Activated CD4-positive, alpha-beta T cell treated with anti-CD3 and anti-CD28 coated beads, Interleukin-2, amount 10 ng/mL, durations not matched to agents 7 days and 5 days (primary cell): ENCODE measurements around the gene ALDH3A2. TPM values are rescaled to one million over a fixed set of nuclear protein-coding genes. Genes with fewer than 3 reads are reported as not detected.

ENCODE experiments used
- CTCF ChIA-PET: fragments of 350-600 bp; sonication (Branson Sonifier 250); formaldehyde crosslinking; loops from one replicate; lab custom pipeline; 2021; ENCODE audit warnings: antibody characterized with exemption; lab: Charles Lee
- POLR2A ChIA-PET: fragments of 350-600 bp; sonication (Branson Sonifier 250); formaldehyde crosslinking; loops from one replicate; lab custom pipeline; 2021; ENCODE audit warnings: antibody characterized with exemption; lab: Charles Lee
- DNase-seq: peaks from one replicate; pipeline ENCODE4 v3.0.0-alpha.2; 2020
- H3K27ac Mint-ChIP-seq: one replicate; pipeline ENCODE4 v1.8.0; 2021; ENCODE audit warnings: mild to moderate bottlenecking, moderate library complexity, mixed read lengths
- H3K27me3 Mint-ChIP-seq: one replicate; pipeline ENCODE4 v1.8.0; 2021; ENCODE audit warnings: mixed read lengths
- H3K36me3 Mint-ChIP-seq: one replicate; pipeline ENCODE4 v1.8.0; 2021; ENCODE audit warnings: low read depth, mixed read lengths
- H3K4me1 Mint-ChIP-seq: one replicate; pipeline ENCODE4 v1.8.0; 2021; ENCODE audit warnings: mixed read lengths
- H3K4me3 Mint-ChIP-seq: one replicate; pipeline ENCODE4 v1.8.0; 2021; ENCODE audit warnings: mild to moderate bottlenecking, moderate library complexity, mixed read lengths
- H3K9me3 Mint-ChIP-seq: one replicate; pipeline ENCODE4 v1.8.0; 2021; ENCODE audit warnings: mixed read lengths
- total RNA-seq, 2 experiments: library from RNA; stranded (reverse); gene quantifications; one replicate each; pipeline ENCODE4 v1.2.3, GENCODE V29; 2021

The ALDH3A2 gene
- total RNA-seq, 2 experiments from 2014 or later = 21.3 to 25.8 TPM

DNA sequence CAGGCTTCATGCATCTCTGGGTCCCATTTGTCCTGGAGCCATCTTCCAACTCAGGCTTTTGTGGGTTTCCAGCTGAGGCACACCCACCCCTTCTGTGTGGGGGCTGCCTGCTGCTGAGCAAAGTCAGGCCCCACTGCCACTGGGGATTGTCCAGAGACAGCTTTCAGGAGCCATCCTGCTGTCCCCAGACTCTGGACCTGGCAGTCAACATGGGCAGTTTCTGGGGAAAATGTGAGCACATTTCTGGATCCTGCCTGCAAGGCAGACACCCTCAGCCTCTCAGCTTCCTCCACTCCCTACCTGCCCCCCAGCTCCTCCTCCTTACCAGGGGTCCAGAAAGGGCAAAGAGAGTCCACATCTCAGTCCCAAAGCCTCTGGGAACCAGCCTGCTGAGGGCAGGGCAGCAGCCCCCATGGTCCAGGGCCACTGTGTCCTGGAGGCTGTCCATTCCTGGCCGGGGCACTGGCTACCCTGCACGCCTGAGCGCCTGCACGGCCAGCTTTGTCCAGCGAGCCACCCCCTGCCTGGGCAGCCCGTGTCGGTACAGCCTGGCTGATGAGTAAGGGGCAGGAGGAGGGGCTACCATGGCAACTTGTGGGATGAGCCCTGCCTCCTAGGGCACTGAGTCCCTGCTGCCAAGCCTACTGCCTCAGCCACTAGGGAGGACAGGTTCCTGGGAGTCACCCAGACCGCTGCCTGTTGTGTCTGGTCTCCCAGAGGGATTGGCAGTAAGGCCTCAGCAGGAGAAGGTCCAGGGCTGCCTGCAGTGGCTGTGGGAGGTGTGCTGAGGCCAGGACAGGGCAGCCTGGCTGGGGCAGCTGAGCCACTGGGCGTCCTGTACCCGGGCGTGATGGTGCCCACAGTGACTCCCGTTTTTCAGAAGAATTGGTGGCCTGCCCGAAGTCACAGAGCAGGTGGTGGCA lies 67.8 kb downstream of the ALDH3A2 start, which contains the start of gene SLC47A2:
Gene SLC47A2, minus strand, starts transcription at position 477 of the 923 bp plus-strand sequence. Its CDS starts 29 bp downstream, at position 448.
- H3K4me3 Mint-ChIP-seq = no peak within 1 kb of the TSS
- no peaks in the 10 kb centered on the region for H3K36me3 Mint-ChIP-seq
- no peak within 1 kb of the TSS for H3K27ac Mint-ChIP-seq
- no peak for DNase-seq
- POLR2A ChIA-PET = no interaction called here
- CTCF ChIA-PET = no interaction called here
- no peaks in the 10 kb centered on the region for H3K9me3 Mint-ChIP-seq
- no peaks in the 10 kb centered on the region for H3K27me3 Mint-ChIP-seq
- H3K4me1 Mint-ChIP-seq = no peaks in the 10 kb centered on the region

DNA sequence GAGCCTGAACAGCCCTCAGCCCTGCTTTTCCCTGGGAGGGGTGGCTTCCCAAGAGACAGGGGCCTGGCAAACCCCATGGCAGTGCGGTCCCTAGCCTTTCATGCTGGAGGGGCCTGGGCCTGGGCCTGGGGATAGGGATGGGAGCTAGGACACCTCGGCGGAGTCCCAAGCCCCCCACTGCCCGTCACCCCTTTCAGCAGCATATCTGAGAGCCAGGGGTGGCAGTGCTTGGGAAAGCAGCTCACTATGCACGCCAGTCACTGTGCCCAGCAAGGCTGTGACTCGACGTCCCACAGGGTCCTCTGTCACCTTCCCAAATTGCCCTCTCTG lies 68.4 kb downstream of the ALDH3A2 start:
- Mint-ChIP-seq H3K27ac (no peak overlapping the region), H3K27me3 (no peaks in the 10 kb centered on the region), H3K4me1 (no peaks in the 10 kb centered on the region), H3K36me3 (no peaks in the 10 kb centered on the region), H3K9me3 (no peaks in the 10 kb centered on the region), H3K4me3 (no peak overlapping the region)
- CTCF ChIA-PET = no interaction called here
- POLR2A ChIA-PET = no interaction called here
- no peak for DNase-seq

DNA sequence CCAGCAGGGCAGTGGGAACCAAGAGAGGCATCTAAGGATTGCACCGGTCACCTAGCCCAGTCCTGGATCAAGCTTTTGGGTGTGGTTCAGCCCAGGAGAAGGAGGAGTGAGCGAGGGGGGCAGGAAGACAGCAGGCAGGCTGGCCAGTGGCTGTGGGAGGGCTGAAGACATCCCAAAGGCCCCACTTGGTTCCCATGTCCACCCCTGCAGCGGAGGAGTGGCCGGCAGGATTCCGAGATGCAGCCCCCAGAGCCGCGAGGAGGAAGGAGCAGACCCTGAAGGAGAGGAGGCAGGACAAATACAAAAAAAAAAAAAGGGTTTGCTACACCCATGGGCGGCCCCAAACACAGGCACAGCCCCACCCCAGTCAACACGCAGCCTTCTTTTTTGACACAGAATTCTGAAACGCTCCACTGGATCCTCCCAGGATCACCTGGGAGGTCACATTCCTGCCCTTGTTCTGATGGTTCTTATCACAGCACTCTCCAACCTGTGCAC lies 68.9 kb downstream of the ALDH3A2 start:
- Mint-ChIP-seq H3K9me3 (no peaks in the 10 kb centered on the region), H3K36me3 (no peaks in the 10 kb centered on the region), H3K27ac (no peak overlapping the region), H3K27me3 (peaks cover 3% of the 10 kb centered on the region), H3K4me1 (no peaks in the 10 kb centered on the region), H3K4me3 (no peak overlapping the region)
- POLR2A ChIA-PET = no interaction called here
- DNase-seq = no peak
- CTCF ChIA-PET = no interaction called here

DNA sequence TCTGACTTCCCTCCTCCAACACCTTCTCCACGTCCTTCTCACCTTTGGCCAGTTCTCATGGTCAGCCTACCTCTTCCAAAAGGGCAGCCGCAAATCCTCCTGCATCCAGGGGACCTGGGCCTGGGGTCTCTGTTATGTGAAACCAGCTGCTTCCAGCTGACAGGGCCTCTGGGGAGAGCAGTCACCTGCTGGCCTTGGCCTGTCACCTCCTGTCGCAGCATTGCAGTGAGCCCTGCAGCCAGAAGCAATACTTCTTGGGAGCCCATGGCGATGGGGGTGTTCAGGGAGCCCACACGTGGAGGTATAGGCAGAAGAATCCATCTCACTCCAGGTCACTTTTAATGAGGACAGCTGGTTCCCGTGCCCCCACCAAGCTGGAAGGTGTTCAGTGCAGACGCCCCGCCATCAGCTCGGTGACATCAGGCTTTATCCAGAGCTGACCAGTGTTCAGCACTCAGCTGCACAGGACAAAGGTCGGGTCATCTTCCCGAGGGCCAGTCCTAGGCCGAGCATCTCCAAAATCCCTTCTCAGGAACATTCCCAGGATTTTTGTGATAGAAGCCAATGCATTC lies 69.6 kb downstream of the ALDH3A2 start:
- Mint-ChIP-seq H3K27ac (no peak overlapping the region), H3K36me3 (no peaks in the 10 kb centered on the region), H3K9me3 (no peaks in the 10 kb centered on the region), H3K4me3 (no peak overlapping the region), H3K27me3 (peaks cover 3% of the 10 kb centered on the region), H3K4me1 (no peaks in the 10 kb centered on the region)
- no peak for DNase-seq
- POLR2A ChIA-PET = no interaction called here
- CTCF ChIA-PET = no interaction called here

DNA sequence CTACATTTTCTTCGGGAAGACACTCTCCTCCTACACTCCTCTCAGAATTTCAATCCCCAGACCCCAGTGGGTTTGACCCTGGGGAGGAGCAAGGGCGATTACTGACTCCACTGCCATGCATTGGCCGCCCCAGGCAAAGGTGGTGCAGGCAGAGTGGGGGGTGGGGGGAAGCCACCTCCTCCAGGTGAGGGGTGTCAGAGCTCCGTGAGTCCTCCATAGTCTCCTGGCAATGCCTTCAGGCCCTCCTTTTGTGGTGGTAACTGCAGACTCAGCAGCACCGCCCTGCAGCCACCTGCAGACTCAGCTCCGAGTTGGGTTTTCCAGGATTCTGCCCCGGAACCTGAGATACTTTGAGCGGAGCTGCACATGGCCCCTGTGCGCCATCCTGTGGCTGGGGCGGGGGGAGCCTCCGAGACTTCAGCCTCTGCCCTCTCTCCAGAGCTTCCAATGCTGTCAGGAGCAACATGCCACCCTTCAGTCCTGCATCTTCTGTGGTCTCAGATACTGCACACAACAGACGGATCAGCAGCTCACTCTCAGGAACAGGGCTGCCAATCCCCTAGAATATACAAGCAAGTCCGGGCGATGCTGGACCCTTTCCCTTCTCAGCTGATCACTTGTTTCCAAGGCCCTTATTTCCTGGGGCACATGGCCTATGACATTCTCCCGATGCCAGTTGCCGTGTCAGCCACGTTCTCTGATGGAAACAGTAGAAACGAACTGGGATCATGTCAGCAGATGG lies 70.2 kb downstream of the ALDH3A2 start:
- no peaks in the 10 kb centered on the region for H3K9me3 Mint-ChIP-seq
- no peak for DNase-seq
- no peaks in the 10 kb centered on the region for H3K4me1 Mint-ChIP-seq
- CTCF ChIA-PET = no interaction called here
- H3K27ac Mint-ChIP-seq = no peak overlapping the region
- POLR2A ChIA-PET = no interaction called here
- H3K4me3 Mint-ChIP-seq = no peak overlapping the region
- H3K27me3 Mint-ChIP-seq = peaks cover 3% of the 10 kb centered on the region
- no peaks in the 10 kb centered on the region for H3K36me3 Mint-ChIP-seq

DNA sequence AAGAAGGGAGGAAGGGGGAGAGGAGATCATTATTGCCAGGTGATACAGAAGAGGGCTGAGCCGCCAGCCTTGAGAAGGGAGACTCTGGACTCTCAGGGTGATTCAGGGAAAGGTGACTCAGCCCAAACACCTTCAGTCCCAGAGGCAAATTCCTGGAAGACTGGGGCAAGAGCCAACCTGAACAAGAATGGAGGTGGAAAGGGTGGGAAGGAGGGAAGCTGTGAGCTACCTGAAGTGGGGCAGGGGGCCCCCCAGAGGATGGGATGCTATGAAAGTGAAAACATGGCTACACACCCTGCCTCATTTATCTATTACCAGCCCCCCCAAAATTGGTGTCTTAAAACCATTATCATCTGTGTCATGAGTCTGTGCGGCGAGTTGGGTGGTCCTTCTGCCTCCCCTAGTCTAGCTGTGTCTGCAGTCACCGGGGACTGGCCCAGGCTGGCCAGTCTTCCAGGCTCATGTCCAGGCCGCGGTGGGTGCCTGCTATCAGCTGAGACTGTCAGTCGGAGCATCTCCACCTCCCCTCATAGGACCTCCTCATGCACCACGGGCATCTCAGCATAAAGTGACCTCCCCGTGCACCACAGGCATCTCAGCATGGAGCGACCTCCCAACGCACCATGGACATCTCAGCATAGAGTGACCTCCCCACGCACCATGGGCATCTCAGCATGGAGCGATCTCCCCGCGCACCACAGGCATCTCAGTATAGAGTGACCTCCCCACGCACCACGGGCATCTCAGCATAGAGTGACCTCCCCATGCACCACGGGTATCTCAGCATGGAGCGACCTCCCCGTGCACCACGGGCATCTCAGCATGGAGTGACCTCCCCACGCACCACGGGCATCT lies 71.0 kb downstream of the ALDH3A2 start:
- Mint-ChIP-seq H3K27ac (no peak overlapping the region), H3K4me3 (no peak overlapping the region), H3K27me3 (peaks cover 3% of the 10 kb centered on the region), H3K36me3 (no peaks in the 10 kb centered on the region), H3K9me3 (no peaks in the 10 kb centered on the region), H3K4me1 (peaks cover 3% of the 10 kb centered on the region)
- ChIA-PET POLR2A (no interaction called here), CTCF (no interaction called here)
- DNase-seq = no peak

DNA sequence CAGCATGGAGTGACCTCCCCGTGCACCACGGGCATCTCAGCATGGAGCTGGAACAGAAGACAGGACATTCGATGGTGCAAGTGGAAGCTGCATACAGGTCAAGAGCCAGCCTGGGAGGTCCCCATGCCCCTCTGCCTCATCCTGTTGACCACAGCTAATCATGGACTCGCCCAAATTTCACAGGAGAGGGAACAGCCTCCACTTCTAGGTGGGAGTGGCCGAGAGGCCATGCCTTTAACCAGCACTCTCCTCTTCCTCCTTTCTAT lies 71.6 kb downstream of the ALDH3A2 start:
- H3K4me1 Mint-ChIP-seq = peaks cover 7% of the 10 kb centered on the region
- POLR2A ChIA-PET = no interaction called here
- H3K4me3 Mint-ChIP-seq = no peak overlapping the region
- no peak overlapping the region for H3K27ac Mint-ChIP-seq
- no peak for DNase-seq
- H3K36me3 Mint-ChIP-seq = no peaks in the 10 kb centered on the region
- CTCF ChIA-PET = no interaction called here
- no peaks in the 10 kb centered on the region for H3K9me3 Mint-ChIP-seq
- H3K27me3 Mint-ChIP-seq = peaks cover 3% of the 10 kb centered on the region

DNA sequence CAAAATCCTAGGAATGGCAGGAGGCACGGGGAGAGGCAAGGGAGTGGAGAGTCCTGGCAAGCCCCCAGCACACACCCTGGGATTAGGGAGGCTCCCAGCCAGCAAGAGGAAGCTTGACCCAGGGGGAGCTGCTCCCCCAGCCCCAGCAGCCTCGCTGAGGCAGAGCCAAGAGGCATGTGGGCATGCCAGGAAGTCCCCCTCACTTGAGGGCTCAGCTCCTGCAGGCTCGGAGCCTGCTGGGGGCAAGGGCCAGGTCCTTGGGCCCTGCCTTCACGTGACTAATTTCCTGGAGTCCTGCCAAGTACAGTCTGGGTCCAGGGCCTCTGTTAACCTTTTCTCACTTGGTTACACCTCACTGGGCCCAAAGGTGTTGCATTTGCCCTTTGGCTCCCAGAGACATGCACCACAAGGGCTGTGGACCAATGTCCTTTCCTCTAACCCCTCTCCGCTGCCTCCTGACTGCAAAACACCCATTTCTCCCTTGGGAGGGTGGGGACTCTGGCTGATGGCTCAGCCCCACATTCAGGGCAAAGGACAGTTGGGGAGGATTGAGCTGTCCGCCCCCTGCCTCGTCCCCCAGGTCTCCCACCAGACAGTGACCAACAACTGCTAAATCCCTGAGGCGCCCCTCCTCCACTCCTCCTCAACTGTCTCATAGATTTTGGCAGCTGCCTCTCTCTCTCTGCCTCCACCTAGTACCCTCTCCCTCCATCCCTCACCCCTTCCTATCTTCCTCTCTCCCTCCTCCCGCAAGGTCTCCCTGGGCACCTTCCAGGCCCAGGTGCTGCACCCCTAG lies 72.3 kb downstream of the ALDH3A2 start:
- H3K36me3 Mint-ChIP-seq = no peaks in the 10 kb centered on the region
- H3K27me3 Mint-ChIP-seq = peaks cover 3% of the 10 kb centered on the region
- CTCF ChIA-PET = interaction anchor here (0.6 kb wide), 1 partner anchor 71 kb away, joined by 3 read pairs; no protein-coding TSS in a partner anchor
- no peak for DNase-seq
- H3K4me3 Mint-ChIP-seq = no peak overlapping the region
- H3K9me3 Mint-ChIP-seq = no peaks in the 10 kb centered on the region
- H3K4me1 Mint-ChIP-seq = peaks cover 10% of the 10 kb centered on the region
- H3K27ac Mint-ChIP-seq = no peak overlapping the region
- POLR2A ChIA-PET = no interaction called here

DNA sequence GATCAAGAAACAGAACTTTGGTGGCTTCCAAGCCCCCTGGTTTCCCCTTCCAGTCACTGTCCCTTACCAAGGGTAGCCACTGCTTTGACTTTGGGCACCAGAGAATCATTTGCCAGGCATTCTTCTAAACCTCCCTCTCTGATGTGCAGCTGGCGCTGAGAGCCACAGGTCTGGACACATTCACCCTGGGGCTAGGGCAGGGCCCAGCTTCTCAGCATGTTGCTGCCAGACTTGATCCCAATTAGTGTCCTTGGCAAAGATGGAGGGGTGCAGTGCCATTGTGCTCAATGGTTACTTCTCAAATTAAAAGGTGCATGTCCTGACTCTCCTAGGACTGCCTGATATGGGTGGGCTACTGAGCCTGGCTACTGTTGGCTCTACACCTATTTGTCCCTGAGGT lies 75.4 kb downstream of the ALDH3A2 start:
- Mint-ChIP-seq H3K27ac (peak overlapping the region; percentile 62), H3K4me3 (no peak overlapping the region), H3K36me3 (no peaks in the 10 kb centered on the region), H3K27me3 (peaks cover 3% of the 10 kb centered on the region), H3K9me3 (no peaks in the 10 kb centered on the region), H3K4me1 (peaks cover 10% of the 10 kb centered on the region)
- ChIA-PET POLR2A (no interaction called here), CTCF (no interaction called here)
- DNase-seq = no peak

DNA sequence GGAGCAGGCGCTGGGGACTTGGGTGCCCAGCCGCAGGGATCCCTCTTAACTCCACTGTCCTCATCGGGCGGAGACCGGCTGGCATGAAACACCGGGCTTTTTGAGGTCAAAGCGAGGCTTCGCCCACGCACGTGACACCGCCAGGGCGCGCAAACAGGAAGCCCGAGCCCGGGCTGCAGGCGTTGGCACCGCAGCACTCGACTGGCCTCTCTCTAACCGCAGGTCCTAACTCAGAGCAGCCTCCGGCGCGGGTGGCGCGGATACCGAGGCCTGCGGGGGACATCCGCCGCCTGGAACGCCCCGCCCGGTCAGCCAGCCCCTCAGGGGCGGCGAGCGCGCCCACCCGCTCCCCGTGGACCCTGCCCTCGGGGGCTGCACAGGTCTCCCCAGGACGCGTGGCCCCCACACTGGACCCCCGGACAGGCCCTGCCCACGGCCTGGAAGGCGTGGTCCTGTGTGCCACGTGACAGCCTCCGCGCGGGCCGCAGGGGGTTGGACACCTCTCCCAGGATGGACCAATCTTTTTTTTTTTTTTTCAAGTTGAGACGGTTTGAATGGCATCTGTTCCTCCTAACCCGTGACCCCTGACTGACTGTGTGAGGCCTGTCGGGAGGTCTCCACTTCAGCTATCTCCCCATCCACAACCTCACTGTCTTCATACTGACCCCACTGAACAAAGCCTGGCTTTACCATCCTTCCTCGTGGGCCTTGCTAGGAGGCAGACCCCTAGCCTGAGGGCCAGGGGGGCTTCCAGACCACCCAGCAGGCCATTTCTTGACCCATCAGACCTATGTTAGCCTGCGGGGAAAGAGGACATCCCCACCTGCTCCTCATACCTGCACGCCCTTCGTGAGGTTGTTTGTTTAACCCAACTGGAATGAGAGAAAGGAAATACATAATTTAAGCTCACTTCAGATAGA lies 76.2 kb downstream of the ALDH3A2 start:
- peaks cover 10% of the 10 kb centered on the region for H3K4me1 Mint-ChIP-seq

DNA sequence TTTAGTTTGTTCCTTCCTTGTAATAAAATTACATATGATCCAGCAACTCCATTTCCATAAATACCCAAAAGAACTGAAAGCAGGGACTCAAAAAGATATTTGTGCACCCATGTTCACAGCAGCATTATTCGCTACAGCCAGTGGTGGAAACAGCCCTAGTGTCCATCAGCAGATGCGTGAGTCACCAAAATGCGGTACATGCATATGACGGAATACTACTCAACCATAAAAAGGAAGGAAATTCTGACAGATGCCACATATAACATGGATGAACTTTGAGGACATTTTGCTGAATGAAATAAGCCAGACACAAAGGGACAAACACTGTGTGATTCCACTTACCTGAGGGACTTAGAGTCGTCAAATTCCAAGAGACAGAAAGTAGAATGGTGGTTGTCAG lies 76.9 kb downstream of the ALDH3A2 start:
- H3K4me1 Mint-ChIP-seq = peaks cover 10% of the 10 kb centered on the region
- DNase-seq = no peak
- no peaks in the 10 kb centered on the region for H3K36me3 Mint-ChIP-seq
- H3K27me3 Mint-ChIP-seq = peaks cover 3% of the 10 kb centered on the region
- ChIA-PET POLR2A (no interaction called here), CTCF (no interaction called here)
- H3K9me3 Mint-ChIP-seq = no peaks in the 10 kb centered on the region
- no peak overlapping the region for H3K27ac Mint-ChIP-seq
- H3K4me3 Mint-ChIP-seq = no peak overlapping the region

More for the DNA sequence above, 76.2 kb downstream of the ALDH3A2 start:
- Mint-ChIP-seq H3K27me3 (peaks cover 3% of the 10 kb centered on the region), H3K36me3 (no peaks in the 10 kb centered on the region), H3K4me3 (no peak overlapping the region), H3K9me3 (no peaks in the 10 kb centered on the region), H3K27ac (no peak overlapping the region)
- peak; percentile 24 for DNase-seq
- POLR2A ChIA-PET = no interaction called here
- CTCF ChIA-PET = no interaction called here
